RWPE1 (cell line): Measurements from ENCODE around the gene CEMIP2.

ENCODE experiments used
- CTCF ChIA-PET: fragments of 350-600 bp; sonication (Branson Sonifier 250); formaldehyde crosslinking; extraction: SDS; loops from one replicate; lab custom pipeline; 2021; lab: Yijun Ruan, JAX
- POLR2A ChIA-PET: fragments of 400-600 bp; formaldehyde crosslinking; extraction: SDS; loops from one replicate; lab custom pipeline; 2020; ENCODE audit warnings: antibody characterized with exemption; ENCODE audit not compliant: low non-redundant PET; lab: Yijun Ruan, JAX
- DNase-seq: peaks from one replicate; pipeline ENCODE4 v3.0.0; 2012; ENCODE audit warnings: low spot score
- H3K27ac ChIP-seq: fragments of 450-650 bp; 2 replicates; pipeline ENCODE4 v1.5.1; 2017
- TF ChIP-seq, protein P1 (sequence below): fragments of 450-650 bp; conservative IDR thresholded peaks from 2 replicates; pipeline ENCODE4 v1.5.1; 2017; ENCODE audit warnings: low read depth, mild to moderate bottlenecking

CEMIP2 gene

GRCh38 chr9:71768388-71769174, at the start of gene CEMIP2:
Gene CEMIP2, minus strand, starts transcription at chr9:71768513. Its CDS starts 18,140 bp downstream, at chr9:71750373.
- H3K27ac ChIP-seq: peak within 1 kb of the TSS; percentile 88
- POLR2A ChIA-PET: interaction anchor here (0.6 to 0.8 kb wide), 2 partner anchors 89 to 140 kb away, joined by 3 read pairs; no protein-coding TSS in a partner anchor
- peak; percentile 89 for DNase-seq
- CTCF ChIA-PET: interaction anchor here (0.5 to 2.2 kb wide), 11 partner anchors 10 to 483 kb away, joined by 3 to 34 read pairs (median 4); no protein-coding TSS in a partner anchor
- TF ChIP-seq, protein P1, sequence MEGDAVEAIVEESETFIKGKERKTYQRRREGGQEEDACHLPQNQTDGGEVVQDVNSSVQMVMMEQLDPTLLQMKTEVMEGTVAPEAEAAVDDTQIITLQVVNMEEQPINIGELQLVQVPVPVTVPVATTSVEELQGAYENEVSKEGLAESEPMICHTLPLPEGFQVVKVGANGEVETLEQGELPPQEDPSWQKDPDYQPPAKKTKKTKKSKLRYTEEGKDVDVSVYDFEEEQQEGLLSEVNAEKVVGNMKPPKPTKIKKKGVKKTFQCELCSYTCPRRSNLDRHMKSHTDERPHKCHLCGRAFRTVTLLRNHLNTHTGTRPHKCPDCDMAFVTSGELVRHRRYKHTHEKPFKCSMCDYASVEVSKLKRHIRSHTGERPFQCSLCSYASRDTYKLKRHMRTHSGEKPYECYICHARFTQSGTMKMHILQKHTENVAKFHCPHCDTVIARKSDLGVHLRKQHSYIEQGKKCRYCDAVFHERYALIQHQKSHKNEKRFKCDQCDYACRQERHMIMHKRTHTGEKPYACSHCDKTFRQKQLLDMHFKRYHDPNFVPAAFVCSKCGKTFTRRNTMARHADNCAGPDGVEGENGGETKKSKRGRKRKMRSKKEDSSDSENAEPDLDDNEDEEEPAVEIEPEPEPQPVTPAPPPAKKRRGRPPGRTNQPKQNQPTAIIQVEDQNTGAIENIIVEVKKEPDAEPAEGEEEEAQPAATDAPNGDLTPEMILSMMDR: peak; percentile 61

DNA sequence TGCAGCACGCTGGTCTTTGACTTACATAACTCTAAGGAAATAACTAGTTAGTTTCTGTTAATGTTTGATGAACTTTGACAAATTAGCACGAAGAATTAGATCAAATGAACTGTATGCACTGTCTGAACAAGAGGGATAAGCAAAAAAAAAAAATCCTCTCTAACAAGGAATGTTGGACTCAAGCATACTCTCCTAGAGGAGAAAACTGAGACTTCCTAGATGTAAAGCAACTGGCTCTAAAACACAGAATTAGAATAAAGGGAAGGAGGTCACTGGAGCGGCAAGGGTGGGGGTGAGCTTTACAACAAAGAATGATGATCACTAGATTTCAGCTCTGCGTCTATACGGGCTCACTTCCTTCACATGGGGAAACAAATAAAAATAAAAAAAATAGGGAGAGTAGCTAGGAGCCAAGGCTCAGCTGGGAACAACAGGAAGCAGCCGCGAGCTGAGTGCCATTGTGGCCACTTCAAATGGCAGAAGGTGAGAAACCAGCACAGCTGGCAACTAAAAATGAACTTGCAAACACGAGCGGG, 48.7 kb upstream of the CEMIP2 start:
- CTCF ChIA-PET: interaction anchor here (0.6 to 0.9 kb wide), 4 partner anchors 10 to 209 kb away, joined by 3 to 4 read pairs (median 3); no protein-coding TSS in a partner anchor
- no peak overlapping the region for H3K27ac ChIP-seq
- POLR2A ChIA-PET: no interaction called here
- TF ChIP-seq, protein P1: no peak
- no peak for DNase-seq

DNA sequence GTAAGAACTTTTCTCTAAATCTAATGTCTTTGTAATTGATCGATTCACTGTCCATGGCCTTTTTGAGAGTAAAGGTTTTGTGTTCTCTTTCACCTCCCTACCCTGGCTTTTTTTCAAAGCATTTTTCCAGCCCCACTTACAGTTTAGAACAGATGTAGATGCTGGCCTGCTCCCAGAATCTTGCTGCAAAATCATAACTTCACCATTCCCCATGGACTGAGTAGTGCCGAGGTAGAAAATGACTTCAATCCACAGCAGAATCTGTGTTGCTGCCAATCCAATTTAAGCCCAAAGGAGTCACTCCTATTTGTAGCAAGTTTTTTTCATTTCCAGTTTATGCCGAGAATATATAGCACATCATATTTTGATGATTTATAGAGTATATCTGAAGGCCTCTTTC, 46.5 kb upstream of the CEMIP2 start:
- POLR2A ChIA-PET: no interaction called here
- TF ChIP-seq, protein P1: no peak
- CTCF ChIA-PET: no interaction called here
- no peak for DNase-seq
- no peak overlapping the region for H3K27ac ChIP-seq

DNA sequence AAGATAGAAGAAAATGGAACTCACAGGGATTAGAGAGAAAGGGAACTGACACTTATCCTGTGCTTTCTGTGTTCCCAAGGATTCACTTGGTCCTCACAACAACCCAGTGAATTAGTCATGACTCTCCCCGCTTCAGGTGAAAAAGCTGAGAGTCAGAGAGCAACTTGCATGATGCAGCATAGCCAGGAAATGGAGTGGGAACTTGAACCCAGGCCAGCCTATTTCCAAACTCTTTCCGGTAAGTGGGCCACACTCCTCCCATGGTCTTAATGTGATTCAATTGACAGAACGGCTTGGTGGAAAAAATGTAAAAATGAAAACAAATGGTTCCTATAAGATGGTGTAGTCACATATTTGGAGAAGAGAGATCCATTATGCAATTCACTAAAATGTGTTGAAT, 45.9 kb upstream of the CEMIP2 start:
- no peak overlapping the region for H3K27ac ChIP-seq
- DNase-seq: no peak
- TF ChIP-seq, protein P1: no peak
- ChIA-PET CTCF (interaction anchor here (0.6 to 0.7 kb wide), 2 partner anchors 99 to 130 kb away, joined by 3 to 7 read pairs; no protein-coding TSS in a partner anchor), POLR2A (no interaction called here)

GRCh38 chr9:71812385-71812784, 44.1 kb upstream of the CEMIP2 start:
- H3K27ac ChIP-seq: no peak overlapping the region
- ChIA-PET CTCF (interaction anchor here (0.7 kb wide), 1 partner anchor 25 kb away, joined by 3 read pairs; no protein-coding TSS in a partner anchor), POLR2A (interaction anchor here (0.6 kb wide), 1 partner anchor 101 kb away, joined by 3 read pairs; no protein-coding TSS in a partner anchor)
- TF ChIP-seq, protein P1: no peak
- DNase-seq: no peak

GRCh38 chr9:71808068-71808467, 39.8 kb upstream of the CEMIP2 start:
- CTCF ChIA-PET: interaction anchor here (1.0 to 2.0 kb wide), 6 partner anchors 9 to 217 kb away, joined by 3 to 14 read pairs (median 6); no protein-coding TSS in a partner anchor
- POLR2A ChIA-PET: no interaction called here
- TF ChIP-seq, protein P1: no peak
- H3K27ac ChIP-seq: no peak overlapping the region
- no peak for DNase-seq
